ENCODE results near the gene ELAVL1. TPM values are rescaled to one million over a fixed set of nuclear protein-coding genes. Genes with fewer than 3 reads are reported as not detected.
A peak's percentile ranks its signal among the peaks of the same experiment; 100 is the strongest.

The ELAVL1 gene
- total and polyA plus RNA-seq, 2 of the 13 experiments (the other 11 are each of a cell fraction or from before 2014, with no cell fraction given), result 27.9 to 38.4 TPM

- TF ChIP-seq ZNF512 (CRISPR knock-in tag; IDR thresholded peaks at IDR 0.05) (no peak), ZFP62 (CRISPR knock-in tag; IDR thresholded peaks at IDR 0.05) (no peak), ZNF207 (IDR thresholded peaks at IDR 0.05; ENCODE audit: borderline replicate concordance) (no peak), XRCC5 (optimal IDR thresholded peaks at IDR 0.05; ENCODE audit: low read length) (peak; percentile 94), ZNF382 (CRISPR knock-in tag; IDR thresholded peaks at IDR 0.05; ENCODE audit: borderline replicate concordance) (no peak), ZNF703 (CRISPR knock-in tag; IDR thresholded peaks at IDR 0.05; ENCODE audit: borderline replicate concordance) (no peak), ZBTB14 (CRISPR knock-in tag; IDR thresholded peaks at IDR 0.05) (no peak), ZBTB38 (CRISPR knock-in tag; IDR thresholded peaks at IDR 0.05) (no peak; the same call in 1 of the 2 replicates), MNT (IDR thresholded peaks at IDR 0.05) (no peak), MYPOP (CRISPR knock-in tag; IDR thresholded peaks at IDR 0.05) (no peak), EP300 (IDR thresholded peaks at IDR 0.05; ENCODE audit: low read depth in 2 of 2, low read length in 2 of 2) (no peak), EP300 (CRISPR knock-in tag; IDR thresholded peaks at IDR 0.05; ENCODE audit: borderline replicate concordance) (no peak), NFKB2 (CRISPR knock-in tag; IDR thresholded peaks at IDR 0.05; ENCODE audit: borderline replicate concordance) (0 out of 2 replicates have a peak, but pooled peaks have one; percentile 24), NCOA2 (CRISPR knock-in tag; IDR thresholded peaks at IDR 0.05) (0 out of 2 replicates have a peak, but pooled peaks have one; percentile 13), E2F5 (CRISPR knock-in tag; conservative IDR thresholded peaks at IDR 0.05) (no peak), ZNF781 (CRISPR knock-in tag; IDR thresholded peaks at IDR 0.05; ENCODE audit: borderline replicate concordance, not compliant biosample characterization) (no peak), ZFX (CRISPR knock-in tag; IDR thresholded peaks at IDR 0.05; ENCODE audit: low read depth) (0 out of 2 replicates have a peak, but pooled peaks have one; percentile 34), KAT7 (CRISPR knock-in tag; IDR thresholded peaks at IDR 0.05; ENCODE audit: borderline replicate concordance) (no peak), CBFB (CRISPR knock-in tag; IDR thresholded peaks at IDR 0.05) (no peak)
Measured at GRCh38 chr19:8001995-8002849, 3.2 kb downstream of the ELAVL1 start (continued).
